Peyer's patch (tissue), 4 donors: ENCODE measurements around the gene ROBO1.

Experiments used
- POLR2A ChIP-seq, 2 donors: fragments of 450-650 bp; IDR thresholded peaks; one replicate each; pipeline ENCODE4 v1.5.1; 2017; ENCODE audit warnings: antibody characterized with exemption in 2 of 2, mild to moderate bottlenecking in 2 of 2, moderate library complexity in 2 of 2
- TF ChIP-seq, protein P1 (sequence below), 6 experiments: fragments of 450-650 bp in 4 of 6; fragments of 200-600 bp in 2 of 6; sonication (generic) in 1 of 6; IDR thresholded peaks; one replicate each; pipeline ENCODE4 v1.5.1; 2017 to 2019; ENCODE audit warnings: antibody characterized with exemption in 6 of 6, mild to moderate bottlenecking in 3 of 6, moderate library complexity in 1 of 6

DNA sequence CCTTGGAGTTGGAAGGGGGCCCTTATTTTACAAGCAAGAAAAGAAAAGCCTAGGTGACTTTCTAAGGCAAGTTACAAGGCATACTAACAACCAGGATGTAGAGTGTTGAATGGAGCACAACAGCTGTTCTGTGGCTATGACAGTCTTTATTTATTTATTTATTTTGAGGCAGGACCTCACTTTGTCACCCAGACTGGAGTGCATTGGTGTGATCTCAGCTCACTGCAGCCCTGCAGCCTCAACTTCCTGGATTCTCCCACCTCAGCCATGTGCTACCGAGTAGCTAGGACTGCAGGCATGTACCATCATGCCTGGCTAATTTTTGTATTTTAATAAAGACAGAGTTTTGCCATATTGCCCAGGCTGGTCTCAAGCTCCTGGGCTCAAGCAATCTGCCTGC is 973.4 kb downstream of the ROBO1 start:
- TF ChIP-seq, protein P1, sequence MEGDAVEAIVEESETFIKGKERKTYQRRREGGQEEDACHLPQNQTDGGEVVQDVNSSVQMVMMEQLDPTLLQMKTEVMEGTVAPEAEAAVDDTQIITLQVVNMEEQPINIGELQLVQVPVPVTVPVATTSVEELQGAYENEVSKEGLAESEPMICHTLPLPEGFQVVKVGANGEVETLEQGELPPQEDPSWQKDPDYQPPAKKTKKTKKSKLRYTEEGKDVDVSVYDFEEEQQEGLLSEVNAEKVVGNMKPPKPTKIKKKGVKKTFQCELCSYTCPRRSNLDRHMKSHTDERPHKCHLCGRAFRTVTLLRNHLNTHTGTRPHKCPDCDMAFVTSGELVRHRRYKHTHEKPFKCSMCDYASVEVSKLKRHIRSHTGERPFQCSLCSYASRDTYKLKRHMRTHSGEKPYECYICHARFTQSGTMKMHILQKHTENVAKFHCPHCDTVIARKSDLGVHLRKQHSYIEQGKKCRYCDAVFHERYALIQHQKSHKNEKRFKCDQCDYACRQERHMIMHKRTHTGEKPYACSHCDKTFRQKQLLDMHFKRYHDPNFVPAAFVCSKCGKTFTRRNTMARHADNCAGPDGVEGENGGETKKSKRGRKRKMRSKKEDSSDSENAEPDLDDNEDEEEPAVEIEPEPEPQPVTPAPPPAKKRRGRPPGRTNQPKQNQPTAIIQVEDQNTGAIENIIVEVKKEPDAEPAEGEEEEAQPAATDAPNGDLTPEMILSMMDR (IDR thresholded peaks at IDR 0.05) = no peak
- TF ChIP-seq POLR2A (IDR thresholded peaks at IDR 0.05) = no peak
